Body of pancreas (tissue), 4 donors: Measurements from ENCODE around the gene KIF23.

Experiments
- CTCF ChIP-seq, 7 experiments: fragments of 450-650 bp in 4 of 7; fragments of 200-600 bp in 3 of 7; sonication (generic) in 3 of 7; IDR thresholded peaks; one replicate each; pipeline ENCODE4 v1.5.1; 2016 to 2019; ENCODE audit warnings: antibody characterized with exemption in 7 of 7
- POLR2A ChIP-seq, 3 donors: fragments of 450-650 bp; IDR thresholded peaks; one replicate each; pipeline ENCODE4 v1.6.1; 2016; ENCODE audit warnings: antibody characterized with exemption in 3 of 3, mild to moderate bottlenecking in 2 of 3

GRCh38 chr15:69462493-69463181, 48.5 kb downstream of the KIF23 start:
- TF ChIP-seq CTCF (IDR thresholded peaks at IDR 0.05) (peak; percentile 67 to 97 (median 95)), POLR2A (IDR thresholded peaks at IDR 0.05) (peak; percentile 21 to 88 (median 87))
